H1 (cell line): ENCODE measurements around the gene COIL. TPM values are rescaled to one million over a fixed set of nuclear protein-coding genes. Genes with fewer than 3 reads are reported as not detected.

Experiments
- CTCF ChIA-PET: fragments of 300-600 bp; sonication (Branson Sonifier 250); formaldehyde crosslinking; loops from one replicate; lab custom pipeline; 2021; ENCODE audit not compliant: partially characterized antibody; lab: Charles Lee
- POLR2A ChIA-PET: fragments of 300-600 bp; sonication (Branson Sonifier 250); formaldehyde crosslinking; loops from one replicate; lab custom pipeline; 2021; ENCODE audit warnings: inconsistent platforms; ENCODE audit not compliant: partially characterized antibody; lab: Charles Lee
- DNase-seq, 2 experiments: peaks; one replicate each; pipeline versions ENCODE4 v3.0.0 to v3.0.0-alpha.2; 2010 to 2022; ENCODE audit warnings: low spot score in 2 of 2, low read depth in 1 of 2, mixed read lengths in 1 of 2
- FAIRE-seq: peaks from 2 replicates; lab custom pipeline; 2011; peaks lifted over from hg19 to GRCh38; lab: Jason Lieb, UNC
- H2AFZ ChIP-seq: 2 replicates; pipeline ENCODE4 v1.8.1; 2012; ENCODE audit warnings: low read length, inconsistent platforms
- H2AK5ac ChIP-seq: 2 replicates; pipeline ENCODE4 v1.6.1; 2013; ENCODE audit warnings: low read depth, low read length
- H2BK120ac ChIP-seq: replicated peaks from 2 replicates; pipeline ENCODE3; 2013; ENCODE audit warnings: low read depth, low read length, inconsistent platforms
- H2BK12ac ChIP-seq: 2 replicates; pipeline ENCODE4 v1.6.1; 2013; ENCODE audit warnings: low read depth, low read length
- H2BK15ac ChIP-seq: 2 replicates; pipeline ENCODE4 v1.6.1; 2013; ENCODE audit warnings: low read length
- H2BK20ac ChIP-seq: 2 replicates; pipeline ENCODE4 v1.6.1; 2013; ENCODE audit warnings: low read length
- H2BK5ac ChIP-seq: 2 replicates; pipeline ENCODE4 v1.6.1; 2013; ENCODE audit warnings: low read depth, low read length
- H3K14ac ChIP-seq: 2 replicates; pipeline ENCODE4 v1.6.1; 2013; ENCODE audit warnings: inconsistent platforms; ENCODE audit not compliant: insufficient read length
- H3K18ac ChIP-seq: 2 replicates; pipeline ENCODE4 v1.6.1; 2013; ENCODE audit warnings: low read length; ENCODE audit errors: extremely low read depth
- H3K23ac ChIP-seq: 2 replicates; pipeline ENCODE4 v1.6.1; 2013; ENCODE audit warnings: inconsistent platforms; ENCODE audit not compliant: insufficient read length
- H3K23me2 ChIP-seq: 2 replicates; pipeline ENCODE4 v1.6.1; 2013; ENCODE audit warnings: low read depth, low read length
- H3K27ac ChIP-seq: 2 replicates; pipeline ENCODE4 v1.6.1; 2011; ENCODE audit warnings: low read depth, low read length, inconsistent platforms
- H3K27me3 ChIP-seq, 4 experiments: replicated peaks in 1 of 4; 1 replicate in 1 of 4; 2 replicates in 3 of 4; pipeline versions ENCODE4 v1.6.1 to v1.8.1; 2011 to 2013; ENCODE audit warnings: low read length in 3 of 4, mild to moderate bottlenecking in 3 of 4, inconsistent platforms in 2 of 4, mixed read lengths in 2 of 4, moderate library complexity in 1 of 4; ENCODE audit not compliant: control insufficient read depth in 3 of 4, insufficient read depth in 3 of 4; ENCODE audit errors: extremely low read depth in 1 of 4
- H3K36me3 ChIP-seq, 4 experiments: 2 replicates each; pipeline versions ENCODE4 v1.6.1 to v1.8.1; 2011 to 2013; ENCODE audit warnings: mild to moderate bottlenecking in 4 of 4, low read length in 3 of 4, moderate library complexity in 2 of 4, control low read depth in 1 of 4, inconsistent platforms in 1 of 4; ENCODE audit not compliant: insufficient read depth in 4 of 4, control insufficient read depth in 2 of 4
- H3K4ac ChIP-seq: replicated peaks from 2 replicates; pipeline ENCODE3; 2013; ENCODE audit warnings: low read length, low read depth, mixed read lengths, inconsistent platforms; ENCODE audit not compliant: insufficient read length
- H3K4me1 ChIP-seq, 4 experiments: replicated peaks in 1 of 4; 1 replicate in 1 of 4; 2 replicates in 3 of 4; pipeline versions ENCODE4 v1.6.1 to v1.8.1; 2011 to 2013; ENCODE audit warnings: low read length in 3 of 4, inconsistent platforms in 2 of 4, mixed read lengths in 1 of 4; ENCODE audit not compliant: insufficient read depth in 4 of 4, control insufficient read depth in 3 of 4
- H3K4me2 ChIP-seq, 2 experiments: 2 replicates each; pipeline versions ENCODE4 v1.6.1 to v1.8.1; 2011 to 2013; ENCODE audit warnings: low read depth in 2 of 2, low read length in 2 of 2, control low read depth in 1 of 2, inconsistent platforms in 1 of 2, mild to moderate bottlenecking in 1 of 2; ENCODE audit not compliant: insufficient read depth in 1 of 2
- H3K4me3 ChIP-seq, 4 experiments: fragments of 200-600, 300-600 bp in 1 of 4; sonication (generic), shearing (Covaris generic), sonication (Bioruptor Twin) in 1 of 4; 2 replicates each; pipeline versions ENCODE4 v1.5.1 to v1.8.1; 2011 to 2016; ENCODE audit warnings: low read length in 4 of 4, low read depth in 3 of 4, control low read depth in 2 of 4, inconsistent platforms in 2 of 4, mild to moderate bottlenecking in 2 of 4, mixed read lengths in 1 of 4, moderate library complexity in 1 of 4; ENCODE audit not compliant: insufficient read depth in 2 of 4; ENCODE audit errors: extremely low read depth in 1 of 4
- H3K56ac ChIP-seq: replicated peaks from 2 replicates; pipeline ENCODE3; 2013; ENCODE audit warnings: low read depth, mild to moderate bottlenecking, mixed read lengths, low read length, inconsistent platforms; ENCODE audit not compliant: insufficient read length
- H3K79me1 ChIP-seq: 2 replicates; pipeline ENCODE4 v1.6.1; 2013; ENCODE audit warnings: low read depth, low read length, control low read depth
- H3K79me2 ChIP-seq, 2 experiments: 2 replicates each; pipeline versions ENCODE4 v1.6.1 to v1.8.1; 2012 to 2013; ENCODE audit warnings: low read length in 2 of 2, mild to moderate bottlenecking in 2 of 2, inconsistent platforms in 1 of 2; ENCODE audit not compliant: insufficient read depth in 2 of 2, control insufficient read depth in 1 of 2
- H3K9ac ChIP-seq, 4 experiments: replicated peaks in 1 of 4; 1 replicate in 1 of 4; 2 replicates in 3 of 4; pipeline versions ENCODE4 v1.6.1 to v1.8.1; 2011 to 2013; ENCODE audit warnings: low read depth in 3 of 4, low read length in 3 of 4, control low read depth in 2 of 4, mild to moderate bottlenecking in 2 of 4, moderate library complexity in 2 of 4, inconsistent platforms in 1 of 4; ENCODE audit errors: extremely low read depth in 1 of 4
- H3K9me3 ChIP-seq, 2 experiments: 2 replicates each; pipeline versions ENCODE4 v1.6.1 to v1.8.1; 2012 to 2013; ENCODE audit warnings: mild to moderate bottlenecking in 2 of 2, moderate library complexity in 2 of 2, control low read depth in 1 of 2, inconsistent platforms in 1 of 2, low read depth in 1 of 2, low read length in 1 of 2, mixed read lengths in 1 of 2; ENCODE audit not compliant: insufficient read depth in 2 of 2
- H4K20me1 ChIP-seq, 2 experiments: replicated peaks in 1 of 2; 2 replicates each; pipeline versions ENCODE3 to v1.8.1; 2011 to 2013; ENCODE audit warnings: inconsistent platforms in 2 of 2, low read length in 2 of 2, mild to moderate bottlenecking in 1 of 2; ENCODE audit not compliant: insufficient read depth in 2 of 2, control insufficient read depth in 1 of 2
- H4K5ac ChIP-seq: 2 replicates; pipeline ENCODE4 v1.6.1; 2013; ENCODE audit warnings: low read length, low read depth, mixed read lengths, inconsistent platforms; ENCODE audit not compliant: insufficient read length
- H4K8ac ChIP-seq: 2 replicates; pipeline ENCODE4 v1.8.0; 2013; ENCODE audit warnings: mild to moderate bottlenecking, moderate library complexity, low read length, inconsistent platforms; ENCODE audit not compliant: insufficient read depth; ENCODE audit errors: extremely low read depth
- H4K91ac ChIP-seq: replicated peaks from 2 replicates; pipeline ENCODE3; 2013; ENCODE audit warnings: low read length, mixed read lengths, inconsistent platforms; ENCODE audit not compliant: insufficient read length
- BCL11A ChIP-seq, 2 experiments: IDR thresholded peaks; one replicate each; pipeline ENCODE4 v1.6.1; 2011; ENCODE audit warnings: low read depth in 2 of 2, low read length in 2 of 2, mild to moderate bottlenecking in 2 of 2
- JUN ChIP-seq: IDR thresholded peaks from 2 replicates; pipeline ENCODE4 v1.6.1; 2011; ENCODE audit warnings: low read depth, mild to moderate bottlenecking, improper control_type of control experiment, low read length
- KDM5A ChIP-seq: fragments of 200-600 bp; IDR thresholded peaks from 2 replicates; pipeline ENCODE4 v1.7.1; 2012; ENCODE audit warnings: mild to moderate bottlenecking, low read length, inconsistent platforms, mixed read lengths
- WGBS, 2 experiments: shearing (Covaris generic) in 1 of 2; methylation state at CpG; one replicate each; pipeline versions ENCODE4 v1.1.6 to v1.1.7; 2013 to 2015; ENCODE audit warnings: low lambda C conversion rate in 2 of 2, mixed read lengths in 2 of 2, inconsistent platforms in 1 of 2, low coverage in 1 of 2, missing lambda C conversion rate in 1 of 2; ENCODE audit not compliant: insufficient replicate concordance in 2 of 2, insufficient coverage in 1 of 2, insufficient read length in 1 of 2; ENCODE audit errors: extremely low coverage in 1 of 2, missing lambda C conversion rate in 1 of 2; 5-methylcytosine and 5-hydroxymethylcytosine counted together
- polyA plus RNA-seq, 7 experiments: library from polyadenylated mRNA; depleted of rRNA in 3 of 7; stranded (reverse) in 5 of 7; unstranded in 2 of 7; fragments of >200 nt in 5 of 7; fragments of 200-250 nt in 2 of 7; gene quantifications; 1 replicate in 5 of 7; 2 replicates in 1 of 7; 4 replicates in 1 of 7; pipeline versions ENCODE4 v1.2.1 to v1.2.3, GENCODE V29; 2011 to 2013; ENCODE audit warnings: missing spikeins in 2 of 7, mixed read lengths in 2 of 7
- total RNA-seq: library from RNA; stranded (reverse); fragmentation: NEBNext Ultra II Directional; extraction: Animal tissue kit (Norgen Biotek cat#: 25700); gene quantifications from 2 replicates; pipeline ENCODE4 v1.2.1, GENCODE V29; 2021

COIL gene
- total and polyA plus RNA-seq, 2 of the 8 experiments (the other 6 are each of a cell fraction or from before 2014, with no cell fraction given): 5.2 to 23.6 TPM

- Histone ChIP-seq H3K27ac (no peak overlapping the region), H4K8ac (no peak overlapping the region), H3K14ac (no peak overlapping the region), H3K4me3 (no peak overlapping the region), H3K18ac (no peak overlapping the region), H3K4ac (no peak overlapping the region), H3K27me3 (no peaks in the 10 kb centered on the region), H2BK12ac (no peak overlapping the region), H4K20me1 (no peaks in the 10 kb centered on the region), H3K4me2 (no peak overlapping the region), H3K36me3 (no peaks in the 10 kb centered on the region; a peak in 1 of 8 replicates), H2BK120ac (no peak overlapping the region), H3K9ac (no peak overlapping the region), H2AFZ (no peak overlapping the region), H3K23me2 (no peaks in the 10 kb centered on the region), H3K79me1 (no peaks in the 10 kb centered on the region), H3K56ac (no peak overlapping the region), H2BK5ac (no peak overlapping the region), H2BK20ac (no peak overlapping the region), H3K9me3 (peaks cover 4 to 18% of the 10 kb centered on the region in 2 experiments; a peak in 2 of 4 replicates), H3K79me2 (no peaks in the 10 kb centered on the region), H2AK5ac (no peak overlapping the region), H2BK15ac (no peak overlapping the region), H4K5ac (no peak overlapping the region), H4K91ac (no peak overlapping the region), H3K23ac (no peak overlapping the region), H3K4me1 (no peaks in the 10 kb centered on the region; a peak in 1 of 7 replicates)
- no peak for DNase-seq
- no peak for FAIRE-seq
- ChIA-PET CTCF (interaction anchor here (1.4 kb wide), 1 partner anchor 16 kb away, joined by 3 read pairs; no protein-coding TSS in a partner anchor), POLR2A (no interaction called here)
- WGBS, 2 experiments: 95% methylated on average over 1 of the region's 1 CpG; no CpG with 5 or more reads in 1 of the 2 experiments
- TF ChIP-seq JUN (no peak), BCL11A (IDR thresholded peaks at IDR 0.05; ENCODE audit: low read depth in 2 of 2, low read length in 2 of 2) (no peak), KDM5A (no peak)
These were observed 10.1 kb upstream of the COIL start for GRCh38 chr17:56970974-56971373.
